Ovary (tissue), 9 donors: ENCODE measurements around the gene TACR1. TPM values are rescaled to one million over a fixed set of nuclear protein-coding genes. Genes with fewer than 3 reads are reported as not detected.
"Not testable (repeated sequence)": the region's sequence is repeated elsewhere in the genome, so short reads cannot be mapped to it uniquely, and the experiment has no call there.

Source experiments
- DNase-seq, 5 donors: peaks; one replicate each; pipeline ENCODE4 v3.0.0-alpha.2; 2019 to 2020
- H3K27ac ChIP-seq, 2 donors: fragments of 200-600 bp; one replicate each; pipeline versions ENCODE4 v1.5.1 to v1.8.0; 2019 to 2022
- H3K27me3 ChIP-seq: fragments of 200-600 bp; one replicate; pipeline ENCODE4 v1.8.0; 2022
- H3K36me3 ChIP-seq: fragments of 200-600 bp; sonication (generic); one replicate; pipeline ENCODE4 v1.5.1; 2019
- H3K4me1 ChIP-seq: one replicate; pipeline ENCODE4 v1.8.1; 2013; ENCODE audit warnings: mild to moderate bottlenecking, moderate library complexity; ENCODE audit not compliant: insufficient read depth
- H3K4me3 ChIP-seq: fragments of 200-600 bp; sonication (generic); one replicate; pipeline ENCODE4 v1.5.1; 2017
- H3K9me3 ChIP-seq, 2 donors: fragments of 200-600 bp in 1 of 2; sonication (generic) in 1 of 2; one replicate each; pipeline versions ENCODE4 v1.5.1 to v1.8.1; 2013 to 2019; ENCODE audit warnings: mild to moderate bottlenecking in 1 of 2, moderate library complexity in 1 of 2
- EP300 ChIP-seq: sonication (generic); formaldehyde crosslinking; IDR thresholded peaks from one replicate; pipeline ENCODE4 v1.6.1; 2017; ENCODE audit warnings: antibody characterized with exemption
- POLR2A ChIP-seq: fragments of 450-650 bp; IDR thresholded peaks from one replicate; pipeline ENCODE4 v1.6.1; 2017; ENCODE audit warnings: antibody characterized with exemption, mild to moderate bottlenecking, moderate library complexity
- WGBS, 3 donors: extraction: QIAGEN DNeasy Blood & Tissue Kit in 1 of 3; methylation state at CpG; one replicate each; pipeline versions ENCODE4 v1.1.5 to v1.1.7; 2013 to 2017; 5-methylcytosine and 5-hydroxymethylcytosine counted together
- intact Hi-C, 4 donors: fragments of 100-400 bp; cut with DNase I; formaldehyde crosslinking; loops; one replicate each; pipeline versions ENCODE4 v1.11.0 to v1.15.1; 2022 to 2023
- polyA plus RNA-seq, 2 donors: library from polyadenylated mRNA; stranded (reverse); fragments of 200-250 nt in 1 of 2; fragments of 350-450 nt in 1 of 2; fragmentation: Illumina TruSeq in 1 of 2; extraction: RNeasy Lipid Tissue Mini Kit (QIAGEN cat#74804) in 1 of 2; gene quantifications; one replicate each; pipeline ENCODE4 v1.2.3, GENCODE V29; 2013 to 2014
- total RNA-seq, 7 donors: library from RNA; depleted of rRNA in 2 of 7; stranded (reverse); fragments of >200 nt in 2 of 7; fragmentation: NEBNext Ultra II Directional in 3 of 7; extraction: Animal tissue kit (Norgen Biotek cat#: 25700) in 3 of 7; gene quantifications; one replicate each; pipeline versions ENCODE4 v1.1.0 to v1.2.4, GENCODE V29; 2016 to 2023
- TF ChIP-seq, protein P1 (sequence below), 3 donors: fragments of 450-650 bp in 2 of 3; fragments of 200-600 bp in 1 of 3; IDR thresholded peaks; one replicate each; pipeline versions ENCODE4 v1.5.1 to v1.8.0; 2016 to 2022; ENCODE audit warnings: antibody characterized with exemption in 3 of 3, mild to moderate bottlenecking in 1 of 3
- donor health status: DM: no; HTN: no; CAD: no; lungs with moderate emphysema.
- donor health status: DM: no; HTN: no; CAD: no.
- donor health status: Bipolar disorder and iron deficiency.
- donor health status: DM: yes; HTN: yes; CAD: no.
- donor health status: DM: no; HTN: no; CAD: no.
- donor health status: DM: yes; HTN: yes; CAD: no.

Gene TACR1
- total and polyA plus RNA-seq, 9 donors = 0.43 to 4.4 (median 1.3) TPM

GRCh38 chr2:75162259-75162658, 37.1 kb downstream of the TACR1 start:
- DNase-seq = no peak
- Histone ChIP-seq H3K4me1 (peaks cover 3% of the 10 kb centered on the region), H3K27me3 (no peaks in the 10 kb centered on the region), H3K4me3 (no peak overlapping the region), H3K36me3 (no peaks in the 10 kb centered on the region), H3K27ac (no peak overlapping the region), H3K9me3 (no peaks in the 10 kb centered on the region)
- intact Hi-C loops = no loop called here
- TF ChIP-seq, protein P1, sequence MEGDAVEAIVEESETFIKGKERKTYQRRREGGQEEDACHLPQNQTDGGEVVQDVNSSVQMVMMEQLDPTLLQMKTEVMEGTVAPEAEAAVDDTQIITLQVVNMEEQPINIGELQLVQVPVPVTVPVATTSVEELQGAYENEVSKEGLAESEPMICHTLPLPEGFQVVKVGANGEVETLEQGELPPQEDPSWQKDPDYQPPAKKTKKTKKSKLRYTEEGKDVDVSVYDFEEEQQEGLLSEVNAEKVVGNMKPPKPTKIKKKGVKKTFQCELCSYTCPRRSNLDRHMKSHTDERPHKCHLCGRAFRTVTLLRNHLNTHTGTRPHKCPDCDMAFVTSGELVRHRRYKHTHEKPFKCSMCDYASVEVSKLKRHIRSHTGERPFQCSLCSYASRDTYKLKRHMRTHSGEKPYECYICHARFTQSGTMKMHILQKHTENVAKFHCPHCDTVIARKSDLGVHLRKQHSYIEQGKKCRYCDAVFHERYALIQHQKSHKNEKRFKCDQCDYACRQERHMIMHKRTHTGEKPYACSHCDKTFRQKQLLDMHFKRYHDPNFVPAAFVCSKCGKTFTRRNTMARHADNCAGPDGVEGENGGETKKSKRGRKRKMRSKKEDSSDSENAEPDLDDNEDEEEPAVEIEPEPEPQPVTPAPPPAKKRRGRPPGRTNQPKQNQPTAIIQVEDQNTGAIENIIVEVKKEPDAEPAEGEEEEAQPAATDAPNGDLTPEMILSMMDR (IDR thresholded peaks at IDR 0.05) = no peak
- TF ChIP-seq EP300 (no peak), POLR2A (no peak)

GRCh38 chr2:75157435-75157834, 41.9 kb downstream of the TACR1 start:
- Histone ChIP-seq H3K36me3 (no peaks in the 10 kb centered on the region), H3K4me1 (peaks cover 5% of the 10 kb centered on the region), H3K27me3 (no peaks in the 10 kb centered on the region), H3K4me3 (no peak overlapping the region), H3K9me3 (no peaks in the 10 kb centered on the region), H3K27ac (no peak overlapping the region)
- DNase-seq = no peak
- intact Hi-C loops = no loop called here
- TF ChIP-seq, protein P1 (IDR thresholded peaks at IDR 0.05) = no peak
- TF ChIP-seq POLR2A (no peak), EP300 (no peak)

GRCh38 chr2:75155115-75155514, 44.2 kb downstream of the TACR1 start:
- 52 to 65% (median 55%) methylated on average over 3 of the region's 3 CpGs for WGBS, 3 donors
- no peak overlapping the region for H3K27ac ChIP-seq

DNA sequence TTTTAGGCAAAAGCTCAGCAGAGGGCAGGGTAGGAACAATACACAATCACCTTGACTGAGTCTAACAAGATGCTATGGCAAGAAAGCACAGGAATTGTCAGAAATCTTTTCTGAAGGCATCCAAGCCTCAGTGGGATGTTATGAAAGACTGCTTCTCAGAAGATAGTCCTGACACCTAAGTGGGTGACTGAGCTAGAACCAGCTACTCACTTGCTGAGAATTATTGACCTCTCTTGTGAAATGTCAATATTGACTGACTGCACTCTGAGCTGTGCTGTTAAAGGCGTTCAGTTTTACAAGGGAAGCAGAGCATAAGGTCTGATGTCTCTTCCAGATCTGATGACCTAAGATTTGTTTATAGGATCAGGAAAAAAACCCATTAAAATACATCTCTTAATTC, 46.1 kb downstream of the TACR1 start:
- no peak for DNase-seq
- intact Hi-C loops = no loop called here
- no peaks in the 10 kb centered on the region for H3K27me3 ChIP-seq
- 87 to 91% (median 90%) methylated on average over 1 of the region's 1 CpG for WGBS, 3 donors
- no peak overlapping the region for H3K4me3 ChIP-seq
- no peaks in the 10 kb centered on the region for H3K9me3 ChIP-seq
- no peaks in the 10 kb centered on the region for H3K36me3 ChIP-seq
- TF ChIP-seq, protein P1 (IDR thresholded peaks at IDR 0.05) = no peak
- TF ChIP-seq POLR2A (no peak), EP300 (no peak)
- H3K4me1 ChIP-seq = peaks cover 5% of the 10 kb centered on the region
- H3K27ac ChIP-seq = no peak overlapping the region

More at GRCh38 chr2:75155115-75155514, 44.2 kb downstream of the TACR1 start:
- Histone ChIP-seq H3K4me1 (peaks cover 5% of the 10 kb centered on the region), H3K27me3 (no peaks in the 10 kb centered on the region), H3K9me3 (no peaks in the 10 kb centered on the region), H3K4me3 (no peak overlapping the region), H3K36me3 (no peaks in the 10 kb centered on the region)
- DNase-seq = no peak
- intact Hi-C loops = no loop called here
- no peak for TF ChIP-seq EP300
- TF ChIP-seq POLR2A = no peak
- TF ChIP-seq, protein P1 (IDR thresholded peaks at IDR 0.05) = no peak

- H3K9me3 ChIP-seq, H3K27me3 ChIP-seq, H3K36me3 ChIP-seq, DNase-seq, H3K4me3 ChIP-seq, intact Hi-C loops, H3K4me1 ChIP-seq, H3K27ac ChIP-seq: not testable (repeated sequence)
- WGBS, 3 donors = 76 to 85% (median 84%) methylated on average over 3 of the region's 3 CpGs
Observed at GRCh38 chr2:75152243-75152642, 47.1 kb downstream of the TACR1 start.

- not testable (repeated sequence) for H3K27ac ChIP-seq
Observed at GRCh38 chr2:75147884-75148283, 51.4 kb downstream of the TACR1 start.

More at GRCh38 chr2:75147884-75148283, 51.4 kb downstream of the TACR1 start:
- 90 to 93% (median 92%) methylated on average over 6 of the region's 6 CpGs for WGBS, 3 donors
- H3K36me3 ChIP-seq, H3K27me3 ChIP-seq, H3K4me1 ChIP-seq, intact Hi-C loops, DNase-seq, H3K4me3 ChIP-seq, H3K9me3 ChIP-seq: not testable (repeated sequence)
